ENCODE results near the gene RERE.

DNA sequence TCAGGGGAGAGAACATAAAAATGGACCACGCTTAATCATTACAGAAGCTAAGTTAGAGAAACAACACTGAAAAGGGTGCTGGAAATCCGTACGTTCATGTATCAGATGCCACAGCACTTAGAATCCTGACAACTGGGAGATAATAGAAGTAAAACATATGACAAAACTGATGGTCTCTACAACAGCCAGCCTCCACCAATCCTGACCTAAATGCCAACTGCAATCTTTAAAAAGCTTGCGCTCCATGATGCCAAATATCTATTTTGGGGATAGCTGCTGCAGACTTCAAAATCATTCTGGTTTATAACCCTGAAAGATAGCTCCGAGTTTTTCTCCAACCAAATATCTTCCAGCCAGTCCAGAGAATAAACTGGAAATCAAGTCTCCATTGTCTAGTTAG lies 178.3 kb downstream of the RERE start:
- TF ChIP-seq, protein P1, sequence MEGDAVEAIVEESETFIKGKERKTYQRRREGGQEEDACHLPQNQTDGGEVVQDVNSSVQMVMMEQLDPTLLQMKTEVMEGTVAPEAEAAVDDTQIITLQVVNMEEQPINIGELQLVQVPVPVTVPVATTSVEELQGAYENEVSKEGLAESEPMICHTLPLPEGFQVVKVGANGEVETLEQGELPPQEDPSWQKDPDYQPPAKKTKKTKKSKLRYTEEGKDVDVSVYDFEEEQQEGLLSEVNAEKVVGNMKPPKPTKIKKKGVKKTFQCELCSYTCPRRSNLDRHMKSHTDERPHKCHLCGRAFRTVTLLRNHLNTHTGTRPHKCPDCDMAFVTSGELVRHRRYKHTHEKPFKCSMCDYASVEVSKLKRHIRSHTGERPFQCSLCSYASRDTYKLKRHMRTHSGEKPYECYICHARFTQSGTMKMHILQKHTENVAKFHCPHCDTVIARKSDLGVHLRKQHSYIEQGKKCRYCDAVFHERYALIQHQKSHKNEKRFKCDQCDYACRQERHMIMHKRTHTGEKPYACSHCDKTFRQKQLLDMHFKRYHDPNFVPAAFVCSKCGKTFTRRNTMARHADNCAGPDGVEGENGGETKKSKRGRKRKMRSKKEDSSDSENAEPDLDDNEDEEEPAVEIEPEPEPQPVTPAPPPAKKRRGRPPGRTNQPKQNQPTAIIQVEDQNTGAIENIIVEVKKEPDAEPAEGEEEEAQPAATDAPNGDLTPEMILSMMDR (conservative IDR thresholded peaks at IDR 0.05): no peak
- no peak for TF ChIP-seq EZH2 (IDR thresholded peaks at IDR 0.05; ENCODE audit: low read depth)

Measured in PC-9 (cell line).